GM12864 (cell line): Measurements from ENCODE around the gene TMEM145.

Experiments used
- DNase-seq: peaks from one replicate; pipeline ENCODE4 v3.0.0-alpha.2; 2011; ENCODE audit warnings: low read depth
- H3K4me3 ChIP-seq: 2 replicates; pipeline ENCODE4 v1.5.1; 2011; ENCODE audit warnings: mild to moderate bottlenecking, low read depth, low read length, control low read depth
- CTCF ChIP-seq: IDR thresholded peaks from 2 replicates; pipeline ENCODE4 v1.5.1; 2011; ENCODE audit warnings: low read depth, mild to moderate bottlenecking, moderate library complexity, low read length, control low read depth, inconsistent platforms; ENCODE audit errors: missing control alignments

The TMEM145 gene

GRCh38 chr19:42313840-42314755, 989 bp downstream of the TMEM145 start:
- H3K4me3 ChIP-seq, result no peak overlapping the region
- TF ChIP-seq CTCF, result peak; percentile 1
- DNase-seq, result no peak

- H3K4me3 ChIP-seq, result no peak overlapping the region
- TF ChIP-seq CTCF, result no peak
- no peak for DNase-seq
Measured at GRCh38 chr19:42315024-42315423, 1.9 kb downstream of the TMEM145 start.

- H3K4me3 ChIP-seq, result peak overlapping the region; percentile 46
- no peak for DNase-seq
Measured at GRCh38 chr19:42316223-42317211, 3.4 kb downstream of the TMEM145 start.

GRCh38 chr19:42317535-42317934, 4.4 kb downstream of the TMEM145 start:
- no peak for TF ChIP-seq CTCF
- H3K4me3 ChIP-seq, result no peak overlapping the region
- DNase-seq, result no peak

More at GRCh38 chr19:42316223-42317211, 3.4 kb downstream of the TMEM145 start:
- no peak for TF ChIP-seq CTCF

GRCh38 chr19:42322305-42322704, 9.2 kb downstream of the TMEM145 start:
- H3K4me3 ChIP-seq, result no peak overlapping the region
- no peak for TF ChIP-seq CTCF
- no peak for DNase-seq

GRCh38 chr19:42323473-42323851, 10.4 kb downstream of the TMEM145 start:
- no peak for DNase-seq
- no peak overlapping the region for H3K4me3 ChIP-seq

More at GRCh38 chr19:42323473-42323851, 10.4 kb downstream of the TMEM145 start:
- TF ChIP-seq CTCF, result no peak
